Trophoblast cell (in vitro differentiated cells and primary cell): ENCODE measurements around the gene GALNT9.

Source experiments
- DNase-seq, 2 donors: peaks; one replicate each; pipeline ENCODE4 v3.0.0-alpha.2; 2016
- H2AFZ ChIP-seq: 2 replicates; pipeline ENCODE4 v1.6.1; 2013; ENCODE audit warnings: low read length, moderate library complexity, mild to moderate bottlenecking; ENCODE audit not compliant: insufficient read depth, poor library complexity
- H2AK5ac ChIP-seq: 2 replicates; pipeline ENCODE4 v1.6.1; 2013; ENCODE audit warnings: mild to moderate bottlenecking, low read length
- H2BK120ac ChIP-seq: 2 replicates; pipeline ENCODE4 v1.6.1; 2013; ENCODE audit warnings: low read length, mild to moderate bottlenecking, moderate library complexity; ENCODE audit not compliant: insufficient read depth, poor library complexity
- H2BK12ac ChIP-seq: 2 replicates; pipeline ENCODE4 v1.6.1; 2013; ENCODE audit warnings: mild to moderate bottlenecking, low read length, moderate library complexity
- H2BK5ac ChIP-seq: 2 replicates; pipeline ENCODE4 v1.6.1; 2013; ENCODE audit warnings: low read length, low read depth, moderate library complexity, mild to moderate bottlenecking; ENCODE audit not compliant: poor library complexity
- H3K14ac ChIP-seq: 2 replicates; pipeline ENCODE4 v1.6.1; 2013; ENCODE audit warnings: mild to moderate bottlenecking, low read length
- H3K18ac ChIP-seq: 2 replicates; pipeline ENCODE4 v1.6.1; 2013; ENCODE audit warnings: mild to moderate bottlenecking, low read length
- H3K23ac ChIP-seq: 2 replicates; pipeline ENCODE4 v1.6.1; 2013; ENCODE audit warnings: low read length
- H3K27ac ChIP-seq: 2 replicates; pipeline ENCODE4 v1.5.1; 2013; ENCODE audit warnings: low read depth, mild to moderate bottlenecking, inconsistent platforms, low read length, moderate library complexity
- H3K27me3 ChIP-seq: 2 replicates; pipeline ENCODE4 v1.6.1; 2013; ENCODE audit warnings: inconsistent platforms, mild to moderate bottlenecking, low read length, moderate library complexity; ENCODE audit not compliant: insufficient read depth
- H3K36me3 ChIP-seq, 2 experiments: 1 replicate in 1 of 2; 2 replicates in 1 of 2; pipeline ENCODE4 v1.6.1; 2013; ENCODE audit warnings: low read length in 2 of 2, mild to moderate bottlenecking in 2 of 2, moderate library complexity in 1 of 2; ENCODE audit not compliant: insufficient read depth in 2 of 2, control insufficient read depth in 1 of 2
- H3K4ac ChIP-seq: 2 replicates; pipeline ENCODE4 v1.6.1; 2013; ENCODE audit warnings: low read depth, mild to moderate bottlenecking, low read length, moderate library complexity
- H3K4me1 ChIP-seq, 2 experiments: 1 replicate in 1 of 2; 2 replicates in 1 of 2; pipeline ENCODE4 v1.6.1; 2013; ENCODE audit warnings: low read length in 2 of 2, mild to moderate bottlenecking in 2 of 2, moderate library complexity in 1 of 2; ENCODE audit not compliant: insufficient read depth in 2 of 2, control insufficient read depth in 1 of 2
- H3K4me2 ChIP-seq: 2 replicates; pipeline ENCODE4 v1.6.1; 2013; ENCODE audit warnings: inconsistent platforms, mild to moderate bottlenecking, low read length, moderate library complexity
- H3K4me3 ChIP-seq: 2 replicates; pipeline ENCODE4 v1.5.1; 2013; ENCODE audit warnings: mild to moderate bottlenecking, low read depth, low read length, inconsistent platforms
- H3K79me1 ChIP-seq: one replicate; pipeline ENCODE4 v1.6.1; 2013; ENCODE audit warnings: low read length
- H3K79me2 ChIP-seq: 2 replicates; pipeline ENCODE4 v1.6.1; 2013; ENCODE audit warnings: low read length, mild to moderate bottlenecking; ENCODE audit not compliant: control insufficient read depth, insufficient read depth, poor library complexity
- H3K9ac ChIP-seq: 2 replicates; pipeline ENCODE4 v1.6.1; 2013; ENCODE audit warnings: mild to moderate bottlenecking, low read length
- H3K9me3 ChIP-seq: 2 replicates; pipeline ENCODE4 v1.6.1; 2013; ENCODE audit warnings: low read depth, mild to moderate bottlenecking, control low read depth, inconsistent platforms, low read length; ENCODE audit not compliant: insufficient read depth
- H4K12ac ChIP-seq: 2 replicates; pipeline ENCODE4 v1.6.1; 2013; ENCODE audit warnings: low read depth, mild to moderate bottlenecking, low read length, moderate library complexity
- H4K8ac ChIP-seq: 2 replicates; pipeline ENCODE4 v1.6.1; 2013; ENCODE audit warnings: low read depth, mild to moderate bottlenecking, low read length, moderate library complexity
- H4K91ac ChIP-seq: one replicate; pipeline ENCODE4 v1.6.1; 2013; ENCODE audit warnings: low read depth, mild to moderate bottlenecking, low read length, moderate library complexity
- WGBS: extraction: QIAGEN DNeasy Blood & Tissue Kit; methylation state at CpG from one replicate; pipeline ENCODE4 v1.1.7; 2013; ENCODE audit warnings: missing lambda C conversion rate; ENCODE audit not compliant: insufficient read length, insufficient coverage; ENCODE audit errors: extremely low coverage; 5-methylcytosine and 5-hydroxymethylcytosine counted together

The GALNT9 gene

GRCh38 chr12:132279184-132279889 is 50.1 kb downstream of the GALNT9 start:
- Histone ChIP-seq H3K27me3 (peaks cover 2% of the 10 kb centered on the region), H3K27ac (no peak overlapping the region), H3K23ac (no peak overlapping the region), H2BK5ac (no peak overlapping the region), H2BK12ac (no peak overlapping the region), H3K36me3 (no peaks in the 10 kb centered on the region), H3K4me1 (no peaks in the 10 kb centered on the region), H3K79me1 (no peaks in the 10 kb centered on the region), H3K79me2 (no peaks in the 10 kb centered on the region), H3K9me3 (peaks cover 9% of the 10 kb centered on the region), H3K4ac (no peak overlapping the region), H3K4me3 (no peak overlapping the region), H2BK120ac (no peak overlapping the region), H3K14ac (no peak overlapping the region), H4K8ac (no peak overlapping the region), H3K18ac (no peak overlapping the region), H4K91ac (no peak overlapping the region), H2AFZ (no peak overlapping the region), H2AK5ac (no peak overlapping the region), H3K9ac (no peak overlapping the region), H4K12ac (no peak overlapping the region), H3K4me2 (no peak overlapping the region)
- no peak for DNase-seq
- WGBS: no CpG with 5 or more reads among the region's 18 CpGs

GRCh38 chr12:132278401-132279183 is 50.8 kb downstream of the GALNT9 start:
- Histone ChIP-seq H2BK5ac (no peak overlapping the region), H3K79me2 (no peaks in the 10 kb centered on the region), H4K8ac (no peak overlapping the region), H3K79me1 (no peaks in the 10 kb centered on the region), H3K23ac (no peak overlapping the region), H3K36me3 (no peaks in the 10 kb centered on the region), H2BK12ac (no peak overlapping the region), H2BK120ac (no peak overlapping the region), H3K4ac (no peak overlapping the region), H3K4me2 (no peak overlapping the region), H3K14ac (no peak overlapping the region), H3K4me1 (no peaks in the 10 kb centered on the region), H2AK5ac (no peak overlapping the region), H3K27ac (no peak overlapping the region), H3K9ac (no peak overlapping the region), H4K91ac (no peak overlapping the region), H3K18ac (no peak overlapping the region), H4K12ac (no peak overlapping the region), H3K27me3 (peaks cover 2% of the 10 kb centered on the region), H2AFZ (no peak overlapping the region), H3K4me3 (no peak overlapping the region), H3K9me3 (peaks cover 5% of the 10 kb centered on the region)
- no CpG with 5 or more reads among the region's 38 CpGs for WGBS
- no peak for DNase-seq

- H2BK5ac ChIP-seq: no peak overlapping the region
- H3K4me1 ChIP-seq: no peaks in the 10 kb centered on the region
- H2BK12ac ChIP-seq: no peak overlapping the region
- H3K14ac ChIP-seq: no peak overlapping the region
- no peaks in the 10 kb centered on the region for H3K27me3 ChIP-seq
- H3K18ac ChIP-seq: no peak overlapping the region
- no peak overlapping the region for H2AFZ ChIP-seq
- no peak overlapping the region for H3K23ac ChIP-seq
- H3K4me3 ChIP-seq: no peak overlapping the region
- H2BK120ac ChIP-seq: no peak overlapping the region
- no peaks in the 10 kb centered on the region for H3K79me2 ChIP-seq
- H3K36me3 ChIP-seq: no peaks in the 10 kb centered on the region
- DNase-seq: no peak
- H2AK5ac ChIP-seq: no peak overlapping the region
- H3K4me2 ChIP-seq: no peak overlapping the region
- H3K9me3 ChIP-seq: peaks cover 5% of the 10 kb centered on the region
- H4K12ac ChIP-seq: no peak overlapping the region
- no CpG with 5 or more reads among the region's 12 CpGs for WGBS
- H3K4ac ChIP-seq: no peak overlapping the region
- H4K91ac ChIP-seq: no peak overlapping the region
- H3K27ac ChIP-seq: no peak overlapping the region
- H4K8ac ChIP-seq: no peak overlapping the region
- no peaks in the 10 kb centered on the region for H3K79me1 ChIP-seq
- no peak overlapping the region for H3K9ac ChIP-seq
Observed at GRCh38 chr12:132277949-132278348, 51.4 kb downstream of the GALNT9 start.

GRCh38 chr12:132277374-132277941 is 51.9 kb downstream of the GALNT9 start:
- Histone ChIP-seq H3K23ac (no peak overlapping the region), H4K91ac (no peak overlapping the region), H2AFZ (no peak overlapping the region), H3K27ac (no peak overlapping the region), H3K79me1 (no peaks in the 10 kb centered on the region), H3K79me2 (no peaks in the 10 kb centered on the region), H3K9ac (no peak overlapping the region), H3K9me3 (peaks cover 2% of the 10 kb centered on the region), H3K36me3 (no peaks in the 10 kb centered on the region), H2BK120ac (no peak overlapping the region), H4K8ac (no peak overlapping the region), H2BK5ac (no peak overlapping the region), H4K12ac (no peak overlapping the region), H3K27me3 (no peaks in the 10 kb centered on the region), H3K18ac (no peak overlapping the region), H2BK12ac (no peak overlapping the region), H3K4me2 (no peak overlapping the region), H2AK5ac (no peak overlapping the region), H3K4me1 (no peaks in the 10 kb centered on the region), H3K4me3 (no peak overlapping the region), H3K14ac (no peak overlapping the region), H3K4ac (no peak overlapping the region)
- DNase-seq: no peak
- no CpG with 5 or more reads among the region's 31 CpGs for WGBS
